PFSK-1 (cell line): ENCODE measurements around the gene ZNF219.

Experiments used
- POLR2AphosphoS5 ChIP-seq: IDR thresholded peaks from 2 replicates; pipeline ENCODE4 v1.6.1; 2012; ENCODE audit warnings: low read depth, mild to moderate bottlenecking, control low read depth, low read length, moderate library complexity
- TAF1 ChIP-seq: IDR thresholded peaks from 2 replicates; pipeline ENCODE4 v1.6.1; 2012; ENCODE audit warnings: low read length, control low read depth, borderline replicate concordance; ENCODE audit not compliant: insufficient read depth

DNA sequence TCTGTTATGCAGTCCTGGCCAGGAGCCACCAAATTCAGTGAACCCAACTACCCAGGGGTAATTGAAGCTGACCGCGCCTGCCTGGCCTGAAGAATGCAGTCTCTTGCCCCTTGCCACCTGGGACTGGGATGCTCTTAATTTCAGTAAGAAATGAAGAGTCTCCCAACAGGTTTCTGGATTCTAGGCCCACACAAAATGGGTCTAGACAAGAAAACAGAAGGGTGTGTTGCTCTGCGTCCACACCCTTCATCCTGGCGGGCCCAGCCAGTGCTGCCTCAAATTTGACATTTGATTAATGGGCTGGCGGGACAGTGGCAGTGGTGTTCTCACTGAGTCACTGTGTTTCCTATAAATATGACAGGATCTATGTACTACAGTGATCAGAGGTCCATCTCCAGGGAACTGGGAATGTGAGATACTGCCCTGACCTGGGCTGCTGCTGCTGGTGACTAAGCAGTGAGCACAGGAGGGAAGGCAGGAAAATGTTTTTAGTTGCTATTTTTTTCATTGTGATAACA is 8.9 kb upstream of the ZNF219 start:
- TF ChIP-seq TAF1: no peak
- no peak for TF ChIP-seq POLR2AphosphoS5
